ENCODE measurements around the gene SHB.
A peak's percentile ranks its signal among the peaks of the same experiment; 100 is the strongest.

Gene SHB

GRCh38 chr9:38020151-38021076 lies 48.6 kb downstream of the SHB start:
- DNase-seq: no peak

- DNase-seq: no peak
These were observed 49.3 kb downstream of the SHB start for GRCh38 chr9:38019731-38020130.

DNA sequence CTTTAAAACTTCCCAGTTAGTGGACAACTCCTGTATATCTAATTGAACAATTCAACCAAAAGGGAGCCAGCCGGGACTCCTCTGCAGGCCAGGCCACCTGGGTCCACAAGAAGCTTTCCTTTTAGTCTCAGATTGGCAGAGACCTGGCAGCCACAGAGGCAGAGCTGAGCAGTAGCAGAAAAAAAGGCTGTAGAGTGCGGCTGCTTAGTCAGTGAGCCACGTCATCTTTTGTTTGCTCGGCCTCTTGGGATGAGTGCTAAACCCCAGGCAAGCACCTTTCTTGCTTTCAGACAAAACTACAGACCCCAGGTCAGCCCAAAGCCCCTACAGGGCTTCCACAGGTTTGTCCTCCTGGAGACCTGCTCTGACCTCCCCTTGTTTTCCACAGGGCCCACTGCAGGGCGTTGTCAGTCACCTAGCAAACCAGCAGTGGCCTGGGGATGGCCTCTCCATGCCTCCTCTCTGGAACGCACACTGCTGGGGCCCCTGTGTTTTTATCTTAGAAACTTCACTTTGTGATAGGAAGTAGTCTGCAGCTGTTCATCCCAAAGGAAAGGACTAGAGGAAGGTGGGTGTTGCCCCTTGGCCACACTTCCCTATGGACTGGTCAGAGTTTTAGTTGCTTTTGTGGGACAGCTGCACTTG lies 49.9 kb downstream of the SHB start:
- DNase-seq: no peak

- no peak for DNase-seq
These were observed 50.6 kb downstream of the SHB start for GRCh38 chr9:38018241-38018957.

DNA sequence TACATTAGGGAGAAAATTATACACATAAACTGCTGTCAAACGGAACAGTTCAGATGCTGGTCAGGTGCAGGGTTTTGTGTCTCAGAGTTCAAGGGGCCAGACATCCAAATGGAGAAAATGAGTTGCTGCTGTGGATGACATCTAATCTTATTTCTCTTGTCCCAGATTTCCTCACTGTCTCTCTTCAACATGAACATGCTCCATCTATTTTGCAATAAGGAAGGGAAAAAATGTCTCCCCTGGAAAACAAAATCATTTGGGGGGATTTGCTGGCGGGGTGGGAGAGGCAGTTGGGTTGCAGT lies 51.2 kb downstream of the SHB start:
- no peak for DNase-seq

- no peak for DNase-seq
These were observed 51.7 kb downstream of the SHB start for GRCh38 chr9:38017149-38017884.

DNA sequence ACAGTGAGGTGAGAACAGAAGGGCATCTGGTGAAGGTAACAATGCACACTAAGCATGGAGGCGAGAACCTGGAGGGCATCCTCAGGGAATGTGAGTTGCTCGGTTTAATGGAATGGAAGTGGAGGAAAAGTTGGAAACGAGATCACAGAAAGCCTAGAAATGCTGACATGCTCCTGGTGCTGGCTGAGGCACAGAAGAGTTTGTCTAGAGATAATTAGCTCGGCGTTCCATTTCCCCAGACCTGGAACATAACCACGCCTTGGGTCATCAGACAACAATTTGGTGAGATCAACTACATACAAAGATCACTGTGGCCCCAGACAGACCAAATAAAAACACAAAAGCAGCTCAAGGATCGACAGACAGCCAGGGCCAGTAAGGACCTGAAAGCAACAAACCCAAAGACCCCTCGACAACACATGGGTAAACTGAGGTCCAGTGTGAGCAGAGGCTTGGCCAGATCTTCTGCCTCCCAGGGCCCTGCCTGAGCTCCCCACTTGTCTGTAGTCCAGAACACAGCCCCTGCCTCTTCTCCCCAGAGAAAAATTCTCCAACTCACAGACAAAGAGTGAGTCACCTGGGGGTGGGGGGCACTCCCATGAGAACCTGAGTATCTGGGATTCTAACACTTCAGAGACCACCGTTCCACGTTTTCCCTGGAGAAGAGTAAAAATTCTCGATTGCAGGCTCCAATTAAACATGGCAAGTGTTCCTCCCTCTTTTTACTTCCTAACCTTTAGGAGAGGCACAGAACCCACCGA lies 52.5 kb downstream of the SHB start:
- no peak for DNase-seq

- DNase-seq: no peak
These were observed 53.1 kb downstream of the SHB start for GRCh38 chr9:38015906-38016305.

DNA sequence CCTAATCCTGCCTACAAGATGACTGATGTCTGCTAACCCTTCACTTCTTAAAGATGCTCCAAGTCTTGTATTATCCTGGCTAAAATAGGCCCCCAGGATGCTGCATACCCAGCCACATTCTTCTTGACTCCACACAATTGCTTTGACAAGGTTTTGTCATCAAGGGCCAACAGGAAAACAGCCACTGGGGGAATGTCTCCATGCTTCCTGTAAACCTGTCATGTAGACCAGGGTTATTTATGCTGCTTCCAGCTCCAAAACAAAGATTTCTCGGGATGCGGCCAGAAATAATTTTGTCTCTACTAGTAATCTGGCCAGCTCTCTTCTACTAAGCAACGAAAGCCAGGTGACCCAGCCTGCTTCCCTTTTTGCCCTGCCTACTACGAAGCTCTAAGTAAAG lies 53.8 kb downstream of the SHB start:
- no peak for DNase-seq

- DNase-seq: no peak
These were observed 56.1 kb downstream of the SHB start for GRCh38 chr9:38012767-38013450.

DNA sequence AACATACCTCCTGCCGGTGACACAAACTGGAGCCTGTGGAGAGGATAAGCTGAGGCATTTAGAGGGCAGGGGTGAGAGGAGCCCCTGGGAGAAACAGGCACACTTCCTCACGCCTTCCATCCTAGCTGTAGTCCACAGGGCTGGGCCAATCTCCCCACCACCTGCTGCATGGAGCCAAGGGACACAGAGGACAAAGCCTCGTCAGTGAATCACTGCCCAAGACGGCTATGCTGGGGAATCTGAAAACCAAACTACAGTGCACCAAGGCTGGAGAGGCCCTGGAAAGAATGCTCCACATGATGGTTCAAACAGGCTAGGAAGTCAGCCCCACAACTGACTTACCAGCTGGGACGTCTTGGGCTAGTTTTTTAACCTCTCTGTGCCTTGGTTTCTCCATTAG lies 57.0 kb downstream of the SHB start:
- no peak for DNase-seq

DNA sequence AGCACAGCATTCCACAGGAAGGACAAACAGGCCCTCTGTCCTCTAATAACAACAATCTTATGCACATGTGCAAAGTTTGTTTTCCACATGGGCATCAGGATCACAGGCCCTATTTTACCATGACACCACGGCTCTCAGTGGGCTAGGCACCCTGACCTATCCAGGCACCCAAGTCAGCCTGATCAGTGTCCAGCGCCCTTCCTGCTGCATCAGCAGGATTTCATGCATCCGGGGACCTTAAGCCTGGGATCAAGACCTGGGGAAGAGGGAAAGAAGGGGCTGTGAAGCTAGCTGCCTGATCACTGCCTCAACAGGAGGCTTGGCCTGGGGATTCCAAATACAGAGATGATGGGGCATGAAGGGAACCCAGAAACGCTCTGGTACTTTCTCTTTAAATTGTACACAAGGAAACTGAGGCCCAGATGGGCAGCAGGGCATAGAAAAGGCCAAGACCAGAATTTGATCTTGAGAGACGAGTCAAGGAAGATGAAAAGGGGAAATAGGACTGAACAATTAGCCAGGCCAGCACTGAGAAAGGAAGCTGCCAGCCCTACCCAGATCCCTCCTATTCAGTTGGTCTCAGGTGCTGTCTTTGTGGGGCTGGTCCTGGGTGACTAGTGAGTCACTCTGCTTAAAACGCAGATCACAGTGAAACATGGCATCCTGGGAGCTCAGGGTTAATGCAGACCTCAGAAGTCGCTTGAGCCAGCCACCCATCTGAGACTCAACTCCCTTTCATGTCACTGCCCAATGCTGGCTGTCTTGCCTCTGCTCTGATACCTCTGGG lies 57.9 kb downstream of the SHB start:
- no peak for DNase-seq

GRCh38 chr9:38009990-38010389 lies 59.0 kb downstream of the SHB start:
- no peak for DNase-seq

GRCh38 chr9:38009035-38009501 lies 60.0 kb downstream of the SHB start:
- peak; percentile 34 for DNase-seq

DNA sequence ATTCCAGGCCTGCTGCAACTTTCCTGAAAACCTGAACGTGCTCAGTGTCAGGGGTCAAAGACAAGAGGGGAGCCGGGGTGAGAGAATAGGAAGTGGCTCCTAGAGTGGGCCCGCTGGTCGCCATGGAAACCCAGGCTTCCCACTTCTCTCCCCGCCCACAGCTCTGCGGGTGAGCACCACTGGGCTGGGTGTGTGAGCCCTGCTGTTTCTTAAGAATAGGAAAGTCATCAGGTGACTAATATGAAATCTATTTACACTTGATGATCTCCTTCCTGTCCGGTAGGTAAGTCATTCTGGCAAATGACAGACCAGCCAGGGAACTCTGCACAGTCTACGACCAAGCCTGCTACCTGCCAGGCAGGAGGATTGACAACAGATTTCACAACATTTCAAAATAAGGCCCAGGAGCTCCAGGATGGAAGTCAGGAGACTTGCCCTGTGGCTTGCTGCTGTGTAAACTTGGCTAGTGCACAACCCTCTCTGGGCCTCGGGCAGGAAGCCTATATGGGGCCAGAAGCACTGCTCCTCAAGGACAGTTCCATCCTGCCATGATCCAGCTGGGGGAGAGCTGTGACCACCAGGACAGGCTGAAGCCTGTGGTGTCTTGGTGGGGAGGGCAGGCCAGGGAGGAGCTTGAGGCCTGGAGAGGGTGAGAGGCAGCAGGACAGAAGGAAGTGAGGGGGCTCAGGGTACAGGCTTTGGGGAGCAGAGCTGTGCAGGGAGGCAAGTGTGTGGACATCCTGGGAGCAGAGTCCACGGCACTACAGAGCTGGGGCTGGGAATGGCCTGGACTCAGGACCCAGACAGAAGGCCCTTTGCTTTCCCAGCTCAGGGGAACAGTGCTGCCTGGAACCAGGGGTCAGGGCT lies 60.6 kb downstream of the SHB start:
- DNase-seq: peak; percentile 98

GRCh38 chr9:38007016-38007415 lies 62.0 kb downstream of the SHB start:
- no peak for DNase-seq

- no peak for DNase-seq
These were observed 62.9 kb downstream of the SHB start for GRCh38 chr9:38006163-38006562.

DNA sequence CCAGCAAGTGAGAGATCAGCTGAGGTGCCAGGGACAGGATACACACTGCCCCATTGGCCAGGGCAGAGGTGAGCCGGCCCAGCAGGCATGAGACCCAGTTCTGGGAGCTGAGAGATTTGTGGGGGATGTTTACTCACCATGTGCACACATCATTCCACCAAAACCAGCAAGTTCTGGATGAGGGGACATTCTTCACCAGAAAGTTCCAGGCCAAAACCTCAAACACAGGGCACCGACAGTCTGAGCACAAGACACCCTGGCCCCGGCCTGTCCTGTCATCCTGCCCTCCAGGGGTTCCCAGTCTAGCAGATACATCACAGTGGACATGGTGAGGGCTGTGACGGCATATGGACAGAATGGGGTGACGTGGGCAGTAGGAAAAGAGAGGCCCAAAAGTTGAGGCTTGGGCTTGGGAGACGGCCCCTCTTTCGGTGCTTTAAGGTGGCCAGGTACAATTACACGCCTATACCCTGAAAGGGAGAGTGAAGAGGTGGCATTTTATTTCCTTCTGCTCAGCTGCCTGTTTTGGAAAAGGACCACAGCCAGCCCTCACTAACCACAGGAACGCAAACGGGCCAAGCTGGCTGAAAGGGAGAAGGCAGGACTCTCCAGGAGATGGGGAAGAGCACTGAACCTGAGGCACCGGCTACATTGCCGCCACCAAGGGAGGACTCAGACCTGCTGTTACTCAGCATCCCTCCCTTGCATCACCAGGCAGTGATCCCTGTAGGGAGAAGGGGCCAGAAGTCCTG lies 64.0 kb downstream of the SHB start:
- no peak for DNase-seq
